Ovary (tissue), 3 donors: ENCODE measurements around the gene KDM4C.

Source experiments
- CTCF ChIP-seq, 3 donors: fragments of 450-650 bp in 2 of 3; fragments of 200-600 bp in 1 of 3; IDR thresholded peaks; one replicate each; pipeline versions ENCODE4 v1.5.1 to v1.8.0; 2016 to 2022; ENCODE audit warnings: antibody characterized with exemption in 3 of 3, mild to moderate bottlenecking in 1 of 3
- EP300 ChIP-seq: sonication (generic); formaldehyde crosslinking; IDR thresholded peaks from one replicate; pipeline ENCODE4 v1.6.1; 2017; ENCODE audit warnings: antibody characterized with exemption
- POLR2A ChIP-seq: fragments of 450-650 bp; IDR thresholded peaks from one replicate; pipeline ENCODE4 v1.6.1; 2017; ENCODE audit warnings: antibody characterized with exemption, mild to moderate bottlenecking, moderate library complexity
- donor health status: DM: no; HTN: no; CAD: no.

GRCh38 chr9:7147121-7148090, 389.6 kb downstream of the KDM4C start:
- no peak for TF ChIP-seq CTCF (IDR thresholded peaks at IDR 0.05)
- no peak for TF ChIP-seq POLR2A
- TF ChIP-seq EP300 = no peak
